Ishikawa (cell line): ENCODE measurements around the gene APBA2.

Experiments
- CEBPB ChIP-seq: IDR thresholded peaks from 2 replicates; pipeline ENCODE4 v1.6.1; 2012
- CREB1 ChIP-seq: IDR thresholded peaks from 2 replicates; pipeline ENCODE4 v1.6.1; 2012; ENCODE audit warnings: low read depth
- EP300 ChIP-seq: IDR thresholded peaks from 2 replicates; pipeline ENCODE4 v1.6.1; 2012; ENCODE audit warnings: borderline replicate concordance
- RAD21 ChIP-seq: IDR thresholded peaks from 2 replicates; pipeline ENCODE4 v1.6.1; 2012; ENCODE audit warnings: low read depth
- REST ChIP-seq: IDR thresholded peaks from 2 replicates; pipeline ENCODE4 v1.6.1; 2012; ENCODE audit warnings: low read depth, mild to moderate bottlenecking
- TAF1 ChIP-seq: IDR thresholded peaks from 2 replicates; pipeline ENCODE4 v1.6.1; 2012; ENCODE audit warnings: low read depth, mild to moderate bottlenecking
- TEAD4 ChIP-seq: IDR thresholded peaks from 2 replicates; pipeline ENCODE4 v1.6.1; 2012

DNA sequence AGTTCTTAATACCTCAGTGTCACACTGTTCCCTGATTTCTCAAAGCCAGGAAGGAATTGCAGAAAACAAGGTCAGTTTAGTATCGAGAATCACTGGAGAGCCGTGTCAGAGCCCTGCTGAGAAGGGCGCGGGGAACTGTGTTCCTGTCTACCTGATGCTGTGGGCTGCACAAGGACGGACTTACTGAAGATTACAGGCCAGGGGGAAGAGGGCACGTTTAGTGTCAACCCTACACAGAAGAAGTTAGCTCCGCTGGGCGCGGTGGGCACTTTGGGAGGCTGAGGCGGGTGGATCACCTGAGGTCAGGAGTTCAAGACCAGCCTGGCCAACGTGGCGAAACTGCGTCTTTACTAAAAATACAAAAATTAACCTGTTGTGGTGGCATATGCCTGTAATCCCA, 104.1 kb downstream of the APBA2 start:
- no peak for TF ChIP-seq CEBPB
- TF ChIP-seq REST = no peak
- TF ChIP-seq TAF1 = no peak
- no peak for TF ChIP-seq TEAD4
- TF ChIP-seq CREB1 = no peak
- TF ChIP-seq EP300 = no peak
- no peak for TF ChIP-seq RAD21
